ENCODE data around the gene SLC5A3.

Gene SLC5A3

DNA sequence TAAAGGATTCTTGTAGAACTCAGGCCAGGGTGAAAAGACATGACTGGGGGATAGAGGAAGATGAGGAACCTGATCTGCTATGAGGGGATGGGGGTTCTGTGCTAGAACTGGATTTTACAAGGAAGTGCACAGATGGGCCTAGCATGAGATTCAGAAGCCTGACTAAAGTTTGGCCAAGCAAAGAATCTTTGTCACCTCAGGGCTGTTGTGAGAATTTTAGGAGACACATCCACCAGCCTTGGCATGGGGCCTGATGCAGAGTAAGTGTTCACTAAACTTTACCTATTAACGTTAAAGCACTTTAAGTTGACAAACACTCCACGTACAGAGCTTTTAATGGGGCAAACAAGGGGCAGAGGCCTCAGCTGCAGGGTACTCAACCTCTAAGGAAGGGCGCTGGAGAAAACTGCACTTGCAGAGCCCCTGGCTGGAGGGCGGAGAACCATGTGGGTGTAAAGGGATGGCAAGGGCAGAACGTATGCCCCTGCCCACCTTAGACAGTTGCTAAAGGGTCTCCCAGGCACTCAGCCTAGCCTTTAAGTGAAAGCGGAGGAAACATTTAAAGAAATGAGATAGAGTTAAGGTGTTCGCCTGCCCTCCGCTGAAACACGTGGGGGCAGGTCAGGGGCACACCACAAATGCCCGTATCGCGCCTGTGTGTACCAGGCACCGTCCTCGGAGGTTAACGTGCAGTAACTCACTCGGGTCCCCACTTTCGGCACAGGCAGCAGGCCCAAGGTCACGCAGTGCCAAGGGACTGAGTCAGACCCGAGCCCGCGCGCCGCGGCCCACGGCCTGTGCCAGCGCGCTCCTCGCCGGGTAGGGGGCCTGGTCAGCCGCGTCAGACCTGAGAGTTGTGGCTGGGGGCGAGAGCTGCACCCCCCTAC is 990 bp upstream of the SLC5A3 start:
- DNase-seq, result no peak

DNA sequence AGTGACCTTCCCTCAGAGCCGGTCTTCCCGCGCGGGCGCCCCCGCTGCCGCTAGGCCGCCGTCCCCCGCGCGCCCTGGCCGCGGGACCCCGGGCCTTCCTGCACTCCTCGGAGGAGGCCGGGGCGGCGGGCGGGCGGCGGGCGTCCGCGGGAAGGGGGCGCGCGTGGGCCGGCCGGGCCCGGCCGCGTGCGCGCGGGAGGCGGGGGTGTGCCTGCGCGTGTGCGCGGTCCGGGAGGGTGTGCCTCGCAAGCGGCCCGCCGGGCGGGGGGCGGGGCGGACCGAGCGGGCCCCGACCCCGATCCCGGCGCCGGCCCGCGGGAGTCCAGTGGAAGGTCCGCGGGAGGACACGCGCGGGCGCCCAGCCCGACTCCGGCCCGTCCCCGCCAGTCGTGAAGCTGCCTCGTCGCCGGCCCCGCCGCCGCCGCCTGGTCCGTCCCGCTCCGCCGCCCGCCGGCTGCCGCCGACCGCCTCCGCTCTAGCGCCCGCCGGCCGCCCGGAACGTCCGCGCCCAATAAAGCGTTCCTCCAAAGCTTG is 438 bp downstream of the SLC5A3 start:
- peak in 1 of 2 experiments; percentile 14 for DNase-seq

DNA sequence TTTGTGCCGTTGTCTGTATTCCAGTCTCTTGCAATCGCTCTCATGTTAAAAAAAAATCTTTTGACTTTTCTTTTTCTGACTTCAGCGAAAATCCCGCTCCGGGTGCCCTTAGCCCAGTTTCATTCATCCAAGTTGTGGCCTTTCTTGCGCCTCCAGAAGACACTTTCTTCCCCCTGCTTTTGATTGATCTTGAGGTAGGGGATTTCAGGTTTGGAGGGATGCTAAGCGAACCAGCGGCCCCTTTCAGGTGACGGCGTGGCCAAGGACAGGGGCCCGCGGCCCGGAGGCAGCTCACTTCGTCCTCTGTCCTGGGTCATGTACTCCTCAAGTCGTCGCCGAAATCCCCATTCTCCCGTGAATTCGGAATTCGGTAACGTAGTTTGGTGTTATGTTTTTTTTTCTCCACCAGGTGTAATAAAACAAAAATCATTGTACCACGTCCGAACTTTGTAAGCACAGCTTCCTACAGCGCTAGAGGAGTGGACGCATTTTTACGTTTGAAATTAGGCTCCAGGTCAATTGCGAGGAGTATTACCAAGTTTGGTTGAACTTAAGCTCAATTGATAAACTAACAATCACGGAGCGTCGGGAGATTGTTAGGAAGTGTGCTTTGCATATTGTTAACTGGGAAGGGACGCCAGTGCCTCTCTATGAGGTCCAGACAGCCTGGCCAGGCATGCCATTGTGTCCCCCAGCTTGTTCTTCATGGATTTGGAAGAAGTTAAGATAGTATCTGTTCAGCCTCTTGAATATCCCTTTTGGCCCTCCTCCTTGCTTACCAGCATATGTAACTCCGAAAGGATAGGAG is 1.1 kb downstream of the SLC5A3 start:
- DNase-seq, result no peak

DNA sequence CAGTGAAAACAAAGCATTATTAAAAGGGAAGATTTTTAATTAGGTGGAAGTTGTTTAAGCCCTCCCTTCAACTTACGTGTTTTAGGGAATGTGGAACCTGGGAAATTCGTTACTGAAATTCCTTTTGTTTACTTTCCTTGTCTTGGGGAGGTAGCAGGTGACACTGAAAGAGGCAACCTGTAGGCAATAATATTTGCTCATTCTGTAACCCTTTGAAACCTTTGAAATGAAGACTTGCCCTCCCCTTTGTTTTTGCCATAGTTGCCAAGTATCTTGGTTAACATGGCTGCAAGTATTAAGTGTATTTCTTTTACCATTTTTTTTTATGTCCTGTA is 1.7 kb downstream of the SLC5A3 start:
- DNase-seq, result no peak

DNA sequence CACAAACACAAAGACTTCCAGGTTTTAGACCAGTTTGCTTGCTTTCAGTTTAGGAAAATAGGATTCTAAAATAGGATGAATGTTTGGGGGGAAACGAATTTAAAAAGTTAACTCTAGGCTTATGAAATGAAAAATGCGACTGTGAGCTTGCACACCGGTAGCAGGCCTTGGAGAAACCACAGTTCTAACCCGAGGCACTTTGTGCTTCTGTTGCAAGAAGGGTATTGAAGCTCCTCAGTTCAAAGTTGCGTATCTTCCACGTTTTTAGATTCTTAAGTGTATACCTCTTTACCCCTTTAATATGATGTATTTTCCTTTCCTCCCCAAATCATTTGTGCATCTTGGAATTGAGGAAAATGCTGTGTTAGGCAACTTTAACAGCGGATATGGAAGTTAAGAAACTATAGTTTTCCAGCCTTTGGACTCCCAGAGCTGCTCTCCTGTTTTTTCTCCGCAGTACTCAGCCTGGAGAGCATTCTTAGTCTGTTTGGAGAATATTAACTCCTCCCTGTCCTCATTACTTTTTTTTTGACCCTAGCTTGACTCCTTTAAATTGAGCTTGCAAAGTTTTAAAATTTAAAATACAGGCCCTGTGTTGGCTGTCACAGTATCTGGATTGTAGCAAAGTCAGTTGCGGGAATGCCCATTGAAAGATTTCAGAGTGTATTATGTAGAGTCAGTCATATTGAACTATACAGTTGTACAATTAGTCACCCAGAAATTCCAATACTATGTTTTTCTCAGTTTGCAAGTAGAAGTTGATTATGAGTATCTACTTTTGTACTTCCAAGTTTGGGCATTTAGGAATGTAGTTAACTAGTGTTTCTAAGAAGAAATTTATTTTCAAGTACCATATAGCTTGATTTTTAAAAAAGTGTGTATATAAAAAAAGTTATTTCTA is 2.6 kb downstream of the SLC5A3 start:
- no peak for DNase-seq

DNA sequence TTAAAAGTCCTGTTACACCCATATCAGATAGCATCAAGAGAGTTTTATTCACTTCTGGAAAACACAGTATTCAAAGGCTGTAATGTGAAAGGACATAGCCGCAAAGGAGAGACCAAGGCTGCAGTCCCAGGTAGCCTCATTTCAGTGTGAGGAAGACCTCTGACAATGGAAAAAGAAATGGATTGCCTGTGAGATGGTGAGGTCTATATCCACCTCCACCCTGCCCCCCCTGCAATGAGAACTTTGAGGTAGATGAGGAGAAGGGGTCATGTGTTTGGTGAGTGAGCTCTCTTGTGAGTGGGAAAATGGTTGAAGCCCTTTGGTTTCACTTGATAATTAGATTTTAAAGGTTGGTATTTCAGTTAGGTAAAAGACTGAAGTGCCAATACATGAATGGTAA is 3.5 kb downstream of the SLC5A3 start:
- DNase-seq, result no peak

DNA sequence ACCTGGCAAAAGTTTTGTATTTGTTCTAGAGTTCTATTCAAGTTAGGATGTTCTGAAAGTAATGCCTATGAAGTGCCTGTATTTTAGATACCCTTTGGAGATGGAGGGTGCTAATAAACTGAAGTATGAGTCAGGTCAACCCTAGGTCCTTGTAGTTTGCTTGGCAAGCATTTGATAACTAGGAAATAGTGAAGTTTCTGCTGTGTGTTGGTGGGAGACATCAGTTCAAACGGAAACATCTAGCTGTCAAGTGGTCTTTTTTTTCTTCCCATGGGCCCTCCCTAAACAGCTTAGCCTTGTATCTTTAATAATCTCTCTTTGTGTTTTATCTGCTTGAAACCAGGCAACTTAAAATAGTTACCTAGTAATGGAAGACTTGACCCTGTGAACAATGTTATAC is 4.5 kb downstream of the SLC5A3 start:
- no peak for DNase-seq

DNA sequence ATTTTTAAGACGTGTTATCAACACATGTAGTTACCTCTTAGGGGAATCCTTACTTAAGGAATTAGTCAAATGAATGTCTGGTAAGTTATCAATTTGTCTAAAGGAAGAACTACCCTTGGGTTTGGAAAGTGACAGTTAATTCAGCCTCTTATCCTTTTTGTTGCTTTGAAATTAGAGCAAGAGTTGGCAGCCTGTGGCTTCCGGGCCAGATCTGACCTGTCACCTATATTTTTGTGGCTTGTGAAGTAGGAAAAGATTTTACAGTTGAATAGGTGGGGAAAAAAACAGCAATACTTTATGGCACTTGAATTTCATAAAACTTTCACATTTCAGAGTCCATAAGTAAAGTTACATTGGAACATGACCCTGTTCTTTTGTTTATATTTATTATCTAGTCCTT is 5.5 kb downstream of the SLC5A3 start:
- DNase-seq, result no peak

DNA sequence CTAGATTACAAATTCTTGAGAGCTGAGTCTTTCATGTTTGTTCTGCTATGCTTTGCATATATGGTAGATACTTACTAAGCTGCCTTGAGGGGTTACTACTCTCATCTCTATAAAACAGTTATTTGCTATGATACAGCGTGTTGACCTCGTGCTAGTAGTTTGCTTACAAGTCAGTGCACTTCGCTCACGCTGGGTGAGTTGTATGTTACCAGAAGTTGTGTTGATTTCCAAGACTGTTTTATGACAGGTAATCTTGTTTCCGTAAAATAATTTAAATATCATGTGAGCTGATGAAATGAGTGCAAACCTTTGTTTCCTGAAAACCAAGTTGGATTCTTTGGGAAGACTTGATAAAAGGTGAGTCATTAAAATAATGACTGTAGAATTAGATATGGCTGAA is 7.3 kb downstream of the SLC5A3 start:
- DNase-seq, result no peak

DNA sequence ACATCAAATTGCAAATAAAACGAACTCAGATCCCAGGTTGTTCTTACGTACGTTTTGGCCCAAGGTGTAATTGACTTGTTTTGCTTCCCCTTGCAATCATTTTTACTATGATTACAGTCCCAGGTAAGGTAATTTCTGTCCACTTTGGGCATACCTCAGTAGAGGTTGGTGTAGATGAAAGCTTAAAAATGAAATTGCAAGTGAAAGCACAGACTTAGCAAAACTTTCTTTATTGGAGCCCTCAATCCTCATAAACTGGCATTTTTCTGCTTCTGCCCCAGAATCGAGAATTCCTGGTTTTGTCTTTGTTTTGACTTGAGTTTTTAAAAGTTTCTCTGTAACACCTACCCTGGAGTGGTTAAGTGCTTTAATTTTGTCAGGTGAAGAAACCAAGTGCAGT is 9.4 kb downstream of the SLC5A3 start:
- no peak for DNase-seq

DNA sequence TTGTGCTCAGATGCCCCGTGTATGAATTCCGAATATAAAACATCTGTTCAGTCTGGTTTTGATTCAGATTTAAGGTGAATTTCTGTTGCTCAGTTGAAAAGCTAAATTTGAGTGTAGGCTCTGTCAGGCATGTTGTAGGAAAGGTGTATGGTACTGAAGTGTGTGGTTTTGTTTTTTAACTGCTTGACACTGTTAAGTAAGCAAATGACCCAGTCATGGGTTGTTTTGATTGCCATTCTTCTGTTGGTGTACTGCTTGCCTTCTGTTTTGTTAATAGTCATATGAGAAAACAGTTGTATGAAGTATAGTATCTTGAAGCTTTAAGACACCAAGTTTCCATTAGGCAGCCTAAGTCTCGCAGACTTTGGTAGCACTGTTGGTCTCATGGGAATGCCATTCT is 10.0 kb downstream of the SLC5A3 start:
- no peak for DNase-seq

DNA sequence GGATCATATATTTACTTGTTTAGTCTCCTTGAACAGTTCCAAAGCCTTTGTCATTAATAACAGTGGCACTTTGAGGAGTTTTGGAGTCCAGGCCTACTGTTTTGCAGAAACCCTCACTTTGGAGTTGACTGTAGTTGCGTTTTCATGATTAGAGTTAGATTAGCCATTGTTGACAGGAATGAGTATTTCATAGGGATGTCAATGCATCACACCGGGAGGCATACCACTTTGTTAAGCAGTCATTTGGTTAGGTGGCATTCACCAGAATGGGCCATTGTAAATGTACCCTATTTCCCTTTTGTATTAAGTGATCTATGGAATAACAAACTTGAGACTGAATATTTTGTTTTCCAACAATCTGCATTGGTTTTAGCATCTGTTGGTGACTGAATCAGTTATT is 11.8 kb downstream of the SLC5A3 start:
- peak; percentile 4 to 27 for DNase-seq

DNA sequence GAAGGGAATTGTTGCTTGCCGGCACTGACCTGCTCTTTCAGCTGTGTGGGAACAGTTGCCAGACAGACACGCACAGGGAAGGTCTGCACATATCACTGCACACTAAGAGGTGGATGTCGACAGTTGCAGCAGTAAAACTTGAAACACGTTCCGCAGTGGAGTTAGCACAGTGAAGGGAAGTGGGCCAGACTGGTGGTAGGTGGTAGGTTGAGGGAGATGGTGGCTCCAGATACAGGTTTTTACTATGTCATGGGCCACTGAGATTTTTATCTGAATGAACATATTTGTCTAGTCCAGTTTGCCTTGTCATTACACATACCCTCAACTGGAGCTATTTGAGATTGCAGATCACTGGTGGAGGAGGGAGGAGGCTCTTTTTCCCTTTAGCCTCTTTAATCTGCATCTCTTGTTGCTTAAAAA is 13.5 kb downstream of the SLC5A3 start:
- no peak for DNase-seq

DNA sequence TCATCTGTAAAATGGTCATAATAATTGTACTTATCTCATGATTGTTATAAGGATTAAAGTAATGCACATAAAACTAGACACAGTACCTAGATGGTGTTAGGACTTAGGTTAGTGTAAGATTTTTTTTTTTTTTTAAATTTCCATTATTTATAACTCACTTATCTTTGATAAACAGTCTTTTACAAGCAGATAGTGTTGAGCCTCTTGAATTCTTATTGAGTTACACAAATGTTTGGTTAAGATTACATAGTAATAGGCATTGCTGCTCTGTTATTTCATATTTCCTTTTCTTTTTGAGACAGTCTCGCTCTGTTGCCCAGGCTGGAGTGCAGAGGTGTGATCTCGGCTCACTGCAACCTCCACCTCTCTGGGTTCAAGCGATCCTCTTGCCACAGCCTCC is 15.4 kb downstream of the SLC5A3 start:
- no peak for DNase-seq

DNA sequence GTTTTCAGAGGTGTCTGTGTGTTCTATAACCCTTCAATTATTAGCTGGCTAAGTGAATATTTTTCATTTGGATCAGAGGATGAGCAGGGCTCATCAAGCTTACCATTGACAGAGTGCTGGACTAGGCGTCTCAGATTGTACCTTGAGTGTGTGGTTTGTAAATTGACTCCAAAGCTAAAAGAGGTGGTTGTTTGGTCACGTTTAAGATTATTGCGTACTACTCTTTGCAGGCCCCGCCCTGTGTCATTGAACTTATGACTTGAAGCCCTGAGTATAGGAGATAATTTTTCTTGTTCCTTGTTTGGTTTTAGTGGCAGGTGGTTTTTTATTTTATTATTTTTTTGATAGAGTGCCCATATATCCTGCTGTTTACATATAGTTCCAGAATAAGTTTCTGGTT is 17.7 kb downstream of the SLC5A3 start:
- peak in 1 of 2 experiments; percentile 1 for DNase-seq

DNA sequence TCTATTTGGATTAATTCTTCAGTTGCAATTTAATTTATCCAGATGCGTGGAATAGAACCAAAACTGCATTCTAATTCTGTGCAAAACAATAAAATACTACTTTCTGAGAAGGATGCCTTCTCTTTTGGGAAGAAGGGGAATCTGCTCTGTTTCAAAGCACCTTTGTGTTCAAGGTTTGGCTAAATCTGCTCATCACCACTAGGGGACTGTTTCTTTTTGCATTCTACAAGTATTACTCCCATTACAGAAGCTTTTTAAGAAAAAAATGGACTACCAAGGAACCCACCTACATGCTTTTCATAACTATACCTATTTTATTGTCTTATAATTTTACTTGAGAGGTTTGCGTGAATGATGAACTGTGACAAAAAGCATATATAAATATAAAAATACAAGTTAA is 18.2 kb downstream of the SLC5A3 start:
- no peak for DNase-seq

DNA sequence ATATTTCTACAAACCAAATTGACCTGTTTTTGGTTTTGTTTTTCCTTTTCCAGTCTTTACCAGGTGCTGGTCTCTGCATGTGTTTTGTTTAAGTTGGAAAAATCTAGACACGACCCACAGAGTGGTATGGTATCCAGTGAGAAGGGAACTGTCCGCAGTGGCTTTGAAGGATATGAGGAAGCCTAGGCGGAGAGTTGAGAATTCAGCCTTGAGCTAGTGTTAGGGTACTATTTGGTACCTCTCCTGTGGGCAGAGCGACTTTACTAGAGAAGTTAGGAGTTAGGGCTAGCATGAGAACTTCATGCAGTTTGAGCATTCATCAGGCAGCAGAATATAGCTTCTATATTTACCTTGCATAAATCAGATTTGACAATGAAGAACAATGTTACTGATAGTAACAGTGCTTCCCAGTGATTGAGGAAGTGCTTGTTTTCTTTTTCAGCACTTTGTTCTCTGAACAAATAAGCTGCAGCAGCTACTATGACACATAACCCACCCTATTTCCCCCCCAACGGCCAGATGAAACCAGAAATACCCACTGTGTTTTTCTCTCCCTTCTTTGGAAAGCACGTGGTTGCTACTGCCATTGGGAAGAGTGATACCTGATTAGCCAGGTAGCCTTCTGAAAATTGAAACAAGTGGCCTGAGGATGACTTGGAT is 19.0 kb downstream of the SLC5A3 start:
- peak in 1 of 2 experiments; percentile 48 for DNase-seq

DNA sequence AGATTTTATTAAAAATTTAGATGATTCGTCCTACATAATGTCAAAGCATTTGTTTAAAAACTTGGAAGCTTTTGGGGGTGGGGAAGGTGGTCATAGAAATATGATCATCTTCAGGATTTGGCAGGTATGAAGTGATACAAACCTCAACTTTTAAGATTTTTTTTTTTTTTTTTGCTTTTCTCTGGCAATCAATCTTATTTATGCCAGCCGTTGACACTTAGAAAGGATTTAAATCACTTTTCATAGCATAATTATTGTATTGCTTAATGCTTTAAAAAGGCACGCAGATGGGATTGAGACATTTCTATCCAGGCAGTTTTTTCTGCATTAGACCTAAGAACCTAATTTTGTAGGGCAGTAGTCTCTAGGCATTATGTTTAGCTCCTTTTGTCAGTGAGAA is 19.7 kb downstream of the SLC5A3 start:
- no peak for DNase-seq

DNA sequence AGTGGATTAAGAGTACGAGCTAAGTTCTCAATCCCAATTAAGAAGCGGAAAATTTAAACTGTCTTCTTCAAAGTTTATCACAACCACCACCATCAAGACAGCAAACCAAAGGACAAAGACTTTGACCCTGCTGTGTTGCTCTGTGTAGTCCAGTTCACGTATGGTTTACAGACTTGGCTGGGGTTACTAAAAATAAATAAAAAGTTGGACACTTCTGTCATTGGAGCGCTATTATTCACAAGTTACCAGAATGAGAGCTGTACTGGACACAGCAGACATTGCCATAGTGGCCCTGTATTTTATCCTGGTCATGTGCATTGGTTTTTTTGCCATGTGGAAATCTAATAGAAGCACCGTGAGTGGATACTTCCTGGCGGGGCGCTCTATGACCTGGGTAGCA is 21.6 kb downstream of the SLC5A3 start:
- no peak for DNase-seq

DNA sequence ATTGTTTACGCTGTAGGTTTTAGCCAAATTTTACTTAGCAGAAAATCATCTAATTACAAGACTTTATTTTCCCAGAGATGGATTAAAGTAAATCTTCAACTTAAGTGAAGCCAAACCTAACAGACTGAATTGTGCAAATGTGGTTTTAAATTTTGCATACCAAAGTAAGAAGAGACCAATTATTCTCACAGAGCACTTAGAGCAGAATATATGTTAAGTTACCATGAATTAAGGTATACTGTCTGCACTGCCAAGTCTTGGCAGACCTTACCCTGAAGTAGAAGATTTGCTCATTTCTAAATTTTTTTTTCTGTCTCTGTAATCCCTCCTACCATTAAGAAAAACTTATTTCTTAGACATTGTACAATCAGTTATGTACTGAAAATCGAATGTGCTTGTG is 24.1 kb downstream of the SLC5A3 start:
- no peak for DNase-seq

DNA sequence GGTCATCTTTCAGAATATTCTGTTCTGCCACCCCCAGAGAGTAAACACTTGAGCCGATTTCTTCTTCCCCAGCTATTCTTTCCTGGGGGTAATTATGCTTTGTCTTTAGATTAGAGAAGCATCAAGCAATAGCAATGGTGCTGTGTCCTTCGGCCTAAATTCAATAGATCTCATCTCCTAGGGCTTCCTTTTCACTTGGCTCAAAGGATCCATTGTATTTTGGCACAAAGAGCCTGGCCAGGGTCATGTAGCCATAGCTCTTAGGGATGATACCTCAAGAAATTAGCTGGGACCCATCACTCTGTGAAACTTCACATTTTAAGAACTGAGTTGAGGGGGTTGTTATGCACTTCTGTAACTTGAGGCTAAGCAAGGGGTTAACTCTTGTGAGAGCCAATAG is 27.0 kb downstream of the SLC5A3 start:
- DNase-seq, result no peak

DNA sequence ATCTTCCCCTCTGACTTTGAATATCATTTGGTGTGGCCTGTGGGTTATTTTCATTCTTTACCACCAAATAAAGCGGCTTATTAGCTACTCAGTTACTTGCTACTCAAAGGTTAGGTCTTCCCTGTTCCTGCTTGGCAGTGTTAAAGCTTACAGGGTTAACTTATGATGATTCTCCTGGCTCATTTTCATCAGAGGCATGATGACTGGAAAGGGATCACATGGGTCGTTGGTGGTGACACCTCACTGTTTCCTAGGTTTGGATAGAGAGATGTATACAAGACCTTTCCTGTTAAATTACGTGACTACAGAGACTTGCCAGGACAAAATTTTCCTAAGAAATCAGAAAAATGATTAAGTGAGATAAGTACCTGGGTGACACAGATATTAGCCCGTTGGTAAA is 27.4 kb downstream of the SLC5A3 start:
- DNase-seq, result no peak

All from NCI-H2081 (cell line).